Astrocyte (in vitro differentiated cells and primary cell): Measurements from ENCODE around the gene SBF2. TPM values are rescaled to one million over a fixed set of nuclear protein-coding genes. Genes with fewer than 3 reads are reported as not detected.
A peak's percentile ranks its signal among the peaks of the same experiment; 100 is the strongest.

ENCODE experiments used
- DNase-seq: peaks from one replicate; pipeline ENCODE4 v3.0.0-alpha.2; 2010; ENCODE audit warnings: low read depth
- FAIRE-seq: peaks from 2 replicates; lab custom pipeline; 2011; peaks lifted over from hg19 to GRCh38; lab: Jason Lieb, UNC
- H2AFZ ChIP-seq: 2 replicates; pipeline ENCODE4 v1.6.0; 2012; ENCODE audit warnings: low read depth, low read length, inconsistent platforms
- H3K27ac ChIP-seq: 2 replicates; pipeline ENCODE4 v1.5.1; 2011; ENCODE audit warnings: low read depth, low read length, inconsistent platforms
- H3K27me3 ChIP-seq: 2 replicates; pipeline ENCODE4 v1.6.0; 2011; ENCODE audit warnings: low read length, inconsistent platforms; ENCODE audit not compliant: insufficient read depth
- H3K36me3 ChIP-seq: 2 replicates; pipeline ENCODE4 v1.5.1; 2011; ENCODE audit warnings: low read length, inconsistent platforms; ENCODE audit not compliant: insufficient read depth
- H3K4me1 ChIP-seq: 2 replicates; pipeline ENCODE4 v1.5.1; 2011; ENCODE audit warnings: low read length, inconsistent platforms; ENCODE audit not compliant: insufficient read depth
- H3K4me2 ChIP-seq: 2 replicates; pipeline ENCODE4 v1.6.0; 2012; ENCODE audit warnings: low read length, inconsistent platforms
- H3K4me3 ChIP-seq: 2 replicates; pipeline ENCODE4 v1.5.1; 2011; ENCODE audit warnings: low read depth, mild to moderate bottlenecking, low read length, inconsistent platforms; ENCODE audit not compliant: insufficient read depth
- H3K79me2 ChIP-seq: 2 replicates; pipeline ENCODE4 v1.6.0; 2012; ENCODE audit warnings: mild to moderate bottlenecking, low read length, inconsistent platforms; ENCODE audit not compliant: insufficient read depth
- H3K9ac ChIP-seq: 2 replicates; pipeline ENCODE4 v1.6.0; 2012; ENCODE audit warnings: mild to moderate bottlenecking, low read length, inconsistent platforms
- H3K9me3 ChIP-seq: 2 replicates; pipeline ENCODE4 v1.5.1; 2012; ENCODE audit warnings: low read depth, mild to moderate bottlenecking, low read length, inconsistent platforms; ENCODE audit not compliant: insufficient read depth
- H4K20me1 ChIP-seq: 2 replicates; pipeline ENCODE4 v1.6.0; 2012; ENCODE audit warnings: low read length, inconsistent platforms; ENCODE audit not compliant: insufficient read depth
- H3K27ac Mint-ChIP-seq: one replicate; pipeline ENCODE4 v1.8.0; 2021; ENCODE audit warnings: mild to moderate bottlenecking, mixed read lengths; ENCODE audit not compliant: unreplicated experiment
- H3K27me3 Mint-ChIP-seq: one replicate; pipeline ENCODE4 v1.8.0; 2021; ENCODE audit warnings: low read depth, mixed read lengths; ENCODE audit not compliant: unreplicated experiment
- H3K36me3 Mint-ChIP-seq: one replicate; pipeline ENCODE4 v1.8.0; 2021; ENCODE audit warnings: low read depth, mixed read lengths; ENCODE audit not compliant: unreplicated experiment
- H3K4me1 Mint-ChIP-seq: one replicate; pipeline ENCODE4 v1.8.0; 2021; ENCODE audit warnings: low read depth, mixed read lengths; ENCODE audit not compliant: unreplicated experiment
- H3K4me3 Mint-ChIP-seq: one replicate; pipeline ENCODE4 v1.8.0; 2021; ENCODE audit warnings: mild to moderate bottlenecking, moderate library complexity, mixed read lengths; ENCODE audit not compliant: unreplicated experiment
- H3K9me3 Mint-ChIP-seq: one replicate; pipeline ENCODE4 v1.8.0; 2021; ENCODE audit warnings: mild to moderate bottlenecking, mixed read lengths; ENCODE audit not compliant: unreplicated experiment
- CTCF ChIP-seq: IDR thresholded peaks from 2 replicates; pipeline ENCODE4 v1.5.1; 2011; ENCODE audit warnings: low read depth, mild to moderate bottlenecking, inconsistent platforms, low read length, moderate library complexity; ENCODE audit not compliant: insufficient read depth
- EZH2 ChIP-seq: IDR thresholded peaks from 2 replicates; pipeline ENCODE4 v1.6.1; 2012; ENCODE audit warnings: mild to moderate bottlenecking, low read length, inconsistent platforms; ENCODE audit not compliant: insufficient read depth
- total RNA-seq: library from RNA; stranded (reverse); gene quantifications from 2 replicates; pipeline ENCODE4 v1.2.1, GENCODE V29; 2021

The SBF2 gene
- total RNA-seq, 1 donor from 2014 or later, result 50.0 TPM

GRCh38 chr11:9922806-9923205, 371.2 kb downstream of the SBF2 start:
- Mint-ChIP-seq H3K36me3 (peaks cover 3% of the 10 kb centered on the region), H3K27me3 (no peaks in the 10 kb centered on the region), H3K9me3 (no peaks in the 10 kb centered on the region), H3K4me3 (peak overlapping the region; percentile 1), H3K27ac (no peak overlapping the region), H3K4me1 (peaks cover 8% of the 10 kb centered on the region)
- no peak for TF ChIP-seq CTCF
- TF ChIP-seq EZH2, result no peak
- no peaks in the 10 kb centered on the region for H3K27me3 ChIP-seq
- no peak overlapping the region for H3K4me3 ChIP-seq
- H3K79me2 ChIP-seq, result no peaks in the 10 kb centered on the region
- no peak overlapping the region for H3K9ac ChIP-seq
- H3K27ac ChIP-seq, result no peak overlapping the region
- no peaks in the 10 kb centered on the region for H4K20me1 ChIP-seq
- H3K4me2 ChIP-seq, result peak overlapping the region; percentile 1
- H3K4me1 ChIP-seq, result no peaks in the 10 kb centered on the region
- H3K9me3 ChIP-seq, result no peaks in the 10 kb centered on the region
- DNase-seq (peak; percentile 16), FAIRE-seq (no peak)
- H2AFZ ChIP-seq, result peak overlapping the region; percentile 7
- no peaks in the 10 kb centered on the region for H3K36me3 ChIP-seq

- no peaks in the 10 kb centered on the region for H3K9me3 Mint-ChIP-seq
- Histone ChIP-seq H3K9ac (no peak overlapping the region), H3K27ac (no peak overlapping the region), H3K36me3 (no peaks in the 10 kb centered on the region), H3K27me3 (no peaks in the 10 kb centered on the region), H2AFZ (no peak overlapping the region), H3K4me2 (no peak overlapping the region), H3K4me1 (no peaks in the 10 kb centered on the region), H4K20me1 (no peaks in the 10 kb centered on the region), H3K9me3 (no peaks in the 10 kb centered on the region), H3K79me2 (no peaks in the 10 kb centered on the region), H3K4me3 (no peak overlapping the region)
- TF ChIP-seq CTCF (no peak), EZH2 (no peak)
- H3K4me1 Mint-ChIP-seq, result peaks cover 4% of the 10 kb centered on the region
- no peaks in the 10 kb centered on the region for H3K27me3 Mint-ChIP-seq
- peaks cover 6% of the 10 kb centered on the region for H3K36me3 Mint-ChIP-seq
- H3K27ac Mint-ChIP-seq, result no peak overlapping the region
- DNase-seq (no peak), FAIRE-seq (no peak)
- H3K4me3 Mint-ChIP-seq, result no peak overlapping the region
These were observed 377.5 kb downstream of the SBF2 start for GRCh38 chr11:9916480-9916879.

GRCh38 chr11:9914064-9914463, 380.0 kb downstream of the SBF2 start:
- peaks cover 4% of the 10 kb centered on the region for H3K4me1 Mint-ChIP-seq
- Histone ChIP-seq H3K9ac (no peak overlapping the region), H3K9me3 (no peaks in the 10 kb centered on the region), H3K36me3 (no peaks in the 10 kb centered on the region), H4K20me1 (no peaks in the 10 kb centered on the region), H3K79me2 (no peaks in the 10 kb centered on the region), H3K27ac (no peak overlapping the region), H3K4me2 (no peak overlapping the region), H3K27me3 (no peaks in the 10 kb centered on the region), H3K4me1 (no peaks in the 10 kb centered on the region), H3K4me3 (no peak overlapping the region), H2AFZ (no peak overlapping the region)
- DNase-seq, result no peak
- H3K36me3 Mint-ChIP-seq, result peaks cover 8% of the 10 kb centered on the region
- no peak for FAIRE-seq
- no peaks in the 10 kb centered on the region for H3K9me3 Mint-ChIP-seq
- no peak for TF ChIP-seq CTCF
- TF ChIP-seq EZH2, result no peak
- H3K27ac Mint-ChIP-seq, result no peak overlapping the region
- no peak overlapping the region for H3K4me3 Mint-ChIP-seq
- no peaks in the 10 kb centered on the region for H3K27me3 Mint-ChIP-seq
